HTR-8/SVneo (cell line): Measurements from ENCODE around the gene COL23A1.

Experiments used
- DNase-seq: peaks from one replicate; pipeline ENCODE4 v3.0.0; 2011; ENCODE audit warnings: low spot score, mixed read lengths; ENCODE audit not compliant: insufficient read length
- FAIRE-seq: peaks from 2 replicates; lab custom pipeline; 2011; peaks lifted over from hg19 to GRCh38; lab: Jason Lieb, UNC

The COL23A1 gene

DNA sequence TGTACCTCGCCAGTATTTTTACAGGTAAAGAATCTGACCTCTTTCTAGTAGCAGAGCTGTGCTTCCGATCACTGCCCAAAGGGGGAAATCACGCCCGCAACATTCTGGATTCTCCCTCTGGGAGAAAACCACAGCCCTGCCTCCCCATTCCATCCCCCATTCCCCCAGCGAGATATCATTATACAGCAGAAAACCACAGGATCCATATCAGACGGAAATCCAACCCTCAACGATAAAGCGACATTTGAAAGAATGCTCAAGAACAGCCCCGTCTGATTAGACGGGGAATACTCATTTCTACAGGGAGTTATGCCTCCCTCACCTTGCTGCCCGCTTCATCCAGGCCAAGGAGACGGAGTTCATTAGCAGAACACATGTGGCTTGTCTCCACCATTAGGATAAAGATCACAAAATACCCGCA, 172.8 kb downstream of the COL23A1 start:
- no peak for DNase-seq
- peak; percentile 23 for FAIRE-seq

GRCh38 chr5:178416919-178417318, 173.3 kb downstream of the COL23A1 start:
- FAIRE-seq (peak; percentile 75), DNase-seq (peak; percentile 38)

- DNase-seq, result no peak
- FAIRE-seq, result no peak
These were observed 173.8 kb downstream of the COL23A1 start for GRCh38 chr5:178416206-178416882.

DNA sequence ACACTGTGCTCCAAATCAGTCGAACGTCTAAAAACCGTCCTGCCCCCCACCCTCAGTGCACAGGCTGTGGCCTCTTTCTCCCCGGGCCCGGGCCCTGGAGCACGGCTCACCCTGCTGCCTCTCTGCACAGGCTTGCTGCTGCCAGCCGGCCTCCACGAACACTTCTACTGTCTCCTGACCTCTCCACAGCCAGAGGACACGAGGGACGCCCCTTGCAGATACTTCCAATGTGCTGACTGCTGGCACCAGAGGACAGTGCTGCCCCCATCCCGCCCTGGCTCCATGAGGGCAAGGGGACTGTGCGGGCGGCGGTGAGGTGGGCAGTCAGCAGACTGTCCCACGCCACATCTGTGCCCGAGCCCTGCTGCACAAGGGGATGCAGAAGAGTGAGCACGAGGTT, 174.8 kb downstream of the COL23A1 start:
- no peak for DNase-seq
- FAIRE-seq, result no peak

- DNase-seq, result no peak
- FAIRE-seq, result no peak
These were observed 176.2 kb downstream of the COL23A1 start for GRCh38 chr5:178413988-178414387.

DNA sequence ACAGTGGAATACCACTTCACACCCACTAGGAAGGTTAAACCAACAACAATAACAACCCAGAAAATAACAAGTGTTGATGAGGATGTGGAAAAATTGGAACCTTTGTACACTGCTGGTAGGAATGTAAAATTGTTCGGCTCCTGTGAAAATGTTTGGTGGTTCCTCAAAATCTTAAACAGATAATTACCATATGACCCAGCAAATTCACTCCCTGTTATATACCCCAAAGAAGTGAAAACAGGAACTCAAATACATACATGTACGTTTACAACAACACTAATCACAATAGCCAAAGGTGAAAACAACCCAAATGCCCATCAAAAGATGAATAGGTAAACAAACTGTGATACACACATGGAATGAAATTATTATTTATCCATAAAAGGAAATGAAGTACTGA, 179.1 kb downstream of the COL23A1 start:
- FAIRE-seq, result no peak
- DNase-seq, result no peak

DNA sequence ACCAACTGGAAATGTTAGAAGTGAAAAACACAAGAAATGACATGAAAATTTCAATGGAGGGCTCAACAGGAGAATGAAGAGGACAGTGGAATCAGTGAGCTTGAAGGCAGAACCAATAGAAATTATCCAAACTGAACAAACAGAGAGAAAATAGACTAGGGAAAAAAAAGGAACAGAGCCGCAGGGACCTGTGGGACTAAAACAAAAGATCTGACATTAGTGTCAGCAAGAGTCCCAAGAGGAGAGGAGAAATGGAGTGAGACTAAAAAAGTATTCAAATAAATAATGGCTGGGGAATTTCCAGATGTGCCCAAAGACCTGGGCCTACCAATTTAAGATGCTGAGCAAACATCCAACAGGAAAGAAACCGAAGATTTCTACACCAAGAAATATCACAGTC, 182.5 kb downstream of the COL23A1 start:
- no peak for FAIRE-seq
- no peak for DNase-seq

DNA sequence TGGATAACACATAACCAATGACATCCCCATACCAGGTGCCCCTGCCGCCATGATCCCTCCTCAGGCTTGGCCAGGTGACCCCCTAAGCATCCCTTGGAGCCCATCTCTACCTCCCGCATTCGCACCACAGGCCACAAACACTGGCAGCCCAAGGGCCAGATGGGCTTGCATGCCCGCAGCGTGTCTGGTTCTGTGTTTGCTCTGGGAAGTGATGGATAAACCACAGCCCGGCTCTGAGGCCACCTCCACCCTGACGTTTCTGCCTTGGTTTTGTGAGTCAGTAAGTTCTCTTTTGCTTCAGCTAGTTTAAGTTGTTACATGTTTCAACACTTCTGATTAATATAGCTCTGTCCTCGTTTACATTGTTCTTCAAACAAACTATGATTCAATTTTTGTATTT, 185.2 kb downstream of the COL23A1 start:
- DNase-seq, result no peak
- no peak for FAIRE-seq

DNA sequence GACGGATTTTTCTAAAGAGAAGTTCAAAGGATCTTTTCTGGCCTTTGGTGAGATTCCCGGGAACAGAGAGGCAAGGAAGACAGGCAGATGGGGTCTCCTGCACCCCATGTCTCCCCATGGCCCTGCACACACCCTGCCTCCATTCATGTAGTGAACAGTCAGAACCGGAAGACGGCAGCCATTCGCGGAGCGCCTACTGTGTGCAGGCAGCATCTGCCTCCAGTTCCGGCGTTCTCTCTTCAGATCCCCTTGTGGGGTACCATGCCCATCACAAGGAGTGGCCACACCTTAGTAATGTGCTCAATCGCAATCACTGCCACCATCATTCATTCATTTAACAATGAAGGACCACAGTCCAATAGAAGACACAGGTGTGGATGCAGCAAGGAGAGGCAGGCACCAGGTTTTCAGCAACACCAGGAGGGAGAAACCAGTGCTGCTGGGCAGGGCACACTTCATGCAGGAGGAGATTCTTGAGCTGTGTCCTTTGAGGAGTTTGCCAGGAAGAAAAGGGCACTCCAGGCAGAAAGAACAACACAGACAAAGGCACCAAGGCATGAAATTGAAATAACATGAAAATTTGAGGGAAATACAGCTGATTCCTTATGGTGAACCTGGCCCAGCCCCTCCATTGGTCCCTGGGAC, 186.1 kb downstream of the COL23A1 start:
- FAIRE-seq (no peak), DNase-seq (no peak)

- no peak for DNase-seq
- FAIRE-seq, result no peak
These were observed 186.8 kb downstream of the COL23A1 start for GRCh38 chr5:178403351-178403750.

DNA sequence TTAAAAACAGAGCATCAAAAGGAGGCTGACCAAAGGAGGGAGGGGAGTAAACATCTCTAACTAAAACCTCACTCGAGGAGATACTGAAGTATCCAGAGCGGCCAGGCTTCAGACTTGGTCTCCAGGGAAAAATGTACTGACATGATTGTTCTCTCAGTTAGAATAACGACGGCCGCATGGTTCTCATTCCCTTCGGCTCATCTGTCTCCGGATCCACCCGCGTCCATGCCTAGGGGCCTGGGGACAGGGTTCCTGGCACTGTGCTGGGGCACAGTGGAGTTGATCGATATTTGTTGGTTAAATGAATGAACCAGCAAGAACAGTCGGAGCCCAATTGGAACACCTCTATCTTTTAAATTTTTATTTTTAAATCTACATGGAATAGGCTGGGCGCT, 190.5 kb downstream of the COL23A1 start:
- DNase-seq, result no peak
- no peak for FAIRE-seq

GRCh38 chr5:178398901-178399700, 191.1 kb downstream of the COL23A1 start:
- DNase-seq (no peak), FAIRE-seq (no peak)

DNA sequence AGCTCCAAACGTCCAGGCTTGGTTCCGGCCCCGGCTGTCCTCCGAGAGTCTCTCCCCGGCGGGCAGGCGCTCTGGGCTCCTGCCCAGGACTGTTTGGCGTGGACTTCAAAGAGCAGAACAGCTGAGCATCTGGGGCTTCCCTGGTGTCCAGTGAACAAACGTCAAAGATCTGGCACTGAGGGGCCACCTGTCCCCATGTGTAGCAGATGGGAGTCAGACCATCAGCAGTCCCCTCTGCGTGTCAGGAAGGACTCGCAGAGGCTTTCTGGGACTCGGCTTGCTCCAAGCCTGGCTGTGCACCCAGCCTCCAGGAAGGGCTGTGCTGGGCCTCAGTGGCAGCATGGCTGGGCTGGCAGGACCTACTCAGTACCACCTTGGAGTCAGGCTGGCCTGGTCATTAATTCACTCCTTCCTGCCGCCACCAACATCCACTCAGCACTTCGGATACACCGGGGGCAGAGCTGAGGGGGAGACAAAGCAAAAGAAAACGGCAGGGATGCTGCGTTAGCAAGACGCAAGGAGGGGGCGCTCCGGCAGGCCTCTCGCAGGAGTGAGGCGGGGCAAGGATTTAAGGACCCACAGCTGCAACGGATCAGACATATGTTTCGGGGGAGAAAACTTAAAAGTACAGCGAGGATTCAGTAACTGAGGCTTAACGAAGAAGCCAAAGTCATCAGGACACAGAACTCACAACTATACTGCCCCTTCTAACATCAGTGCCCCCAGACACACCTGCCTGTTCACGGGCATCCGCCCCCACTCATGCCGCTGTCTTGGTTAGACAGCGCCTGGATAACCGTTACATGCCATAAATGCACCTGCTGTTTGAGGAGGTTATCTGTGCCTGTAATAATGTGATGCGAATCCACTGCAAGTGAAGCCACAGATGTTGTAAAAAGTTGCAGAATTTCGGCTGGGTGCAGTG, 193.1 kb downstream of the COL23A1 start:
- FAIRE-seq, result no peak
- no peak for DNase-seq

DNA sequence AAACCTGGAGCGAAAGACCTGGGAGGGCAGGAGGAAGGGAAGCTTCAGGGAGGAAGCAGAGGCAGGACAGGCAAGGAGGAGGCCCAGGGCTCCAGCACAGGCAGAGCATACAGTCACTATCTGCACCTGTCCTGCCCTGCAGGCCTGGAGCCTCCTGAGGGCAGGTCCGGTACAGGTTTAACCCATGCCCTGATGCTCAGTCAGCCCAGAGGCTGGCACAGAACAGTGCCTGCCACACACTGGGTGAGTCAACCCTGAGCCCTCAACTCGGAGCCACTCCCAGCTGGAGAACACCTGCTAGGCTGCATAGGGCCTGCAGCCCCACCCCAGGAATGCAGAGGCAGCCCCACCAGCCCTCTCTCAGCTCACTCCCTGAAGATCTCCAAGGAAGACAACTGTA, 196.1 kb downstream of the COL23A1 start:
- no peak for FAIRE-seq
- DNase-seq, result no peak

DNA sequence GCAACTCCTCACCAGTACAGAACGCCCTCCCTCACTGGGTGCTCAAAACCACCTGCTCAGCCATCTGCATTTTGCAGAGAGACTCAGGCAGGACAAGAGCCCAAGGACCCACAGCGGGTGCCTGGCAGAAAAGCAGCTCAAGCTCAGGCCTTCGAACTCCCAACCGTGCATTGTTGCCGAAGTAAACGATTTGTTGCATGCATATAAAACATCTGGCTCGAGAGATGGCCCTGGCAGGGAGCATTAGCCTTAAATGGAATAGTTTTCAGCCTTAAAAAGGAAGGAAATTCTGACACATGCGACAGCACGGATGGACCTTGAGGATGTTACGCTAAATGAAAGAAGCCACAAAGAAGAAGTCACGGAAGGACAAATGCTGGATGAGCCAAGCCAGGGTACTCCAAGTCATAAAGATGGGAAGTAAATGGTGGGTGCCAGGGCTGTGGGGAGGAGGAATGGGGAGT, 197.2 kb downstream of the COL23A1 start:
- FAIRE-seq (no peak), DNase-seq (no peak)

DNA sequence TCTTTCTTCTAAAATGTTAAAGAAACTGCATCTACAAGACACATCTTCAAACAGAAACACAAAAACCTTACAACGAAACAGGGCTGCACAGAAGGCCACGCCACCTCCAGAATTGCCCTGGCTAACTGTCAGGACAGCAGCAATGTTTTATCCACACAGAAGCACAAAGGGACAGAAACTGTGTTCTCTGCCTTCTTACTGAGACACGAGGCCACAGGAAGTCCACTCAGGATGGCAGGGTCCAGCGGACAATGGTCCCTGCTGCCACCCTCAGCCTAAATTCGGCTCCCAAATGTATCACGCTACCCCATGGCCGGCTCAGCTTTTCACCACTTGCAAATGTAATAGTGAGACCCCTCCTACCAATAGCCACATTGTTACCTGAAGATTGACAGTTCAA, 197.8 kb downstream of the COL23A1 start:
- FAIRE-seq (no peak), DNase-seq (no peak)

DNA sequence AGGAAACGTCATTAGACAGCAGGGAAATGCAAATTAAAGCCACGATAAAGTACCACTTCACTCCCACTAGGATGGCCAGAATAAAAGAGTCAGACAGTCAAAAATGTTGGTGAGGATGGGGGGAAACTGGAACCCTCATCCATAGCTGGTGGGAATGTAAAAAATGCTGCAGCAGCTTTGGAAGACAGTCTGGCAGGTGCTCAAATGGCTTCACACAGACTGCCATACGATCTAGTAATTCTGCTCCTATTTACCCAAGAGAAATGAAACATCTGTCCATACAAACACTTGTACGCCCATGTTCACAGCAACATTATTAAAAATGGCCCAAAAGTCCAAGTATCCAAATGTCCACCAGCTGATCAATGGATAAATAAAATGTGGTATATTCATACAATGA, 198.7 kb downstream of the COL23A1 start:
- FAIRE-seq (no peak), DNase-seq (no peak)

DNA sequence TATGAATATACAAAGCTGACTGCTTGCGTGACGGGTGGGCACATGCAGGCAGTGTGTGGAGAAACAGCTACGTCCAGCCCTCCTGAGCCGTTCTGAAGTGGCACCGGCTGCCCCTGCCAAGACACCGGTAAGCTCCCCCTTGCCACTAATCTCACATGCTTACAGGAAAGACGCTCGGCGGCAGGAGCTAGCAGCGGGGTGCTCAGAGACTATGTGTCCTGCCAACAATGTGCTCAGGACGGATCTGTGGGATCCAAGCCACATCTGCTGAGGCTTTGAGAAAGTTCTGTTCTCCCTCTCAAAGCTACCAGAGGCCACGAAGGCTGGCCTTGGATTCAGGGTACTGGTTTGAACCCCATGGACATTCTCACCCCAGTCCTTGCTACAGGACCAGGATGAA, 200.4 kb downstream of the COL23A1 start:
- DNase-seq (no peak), FAIRE-seq (no peak)

DNA sequence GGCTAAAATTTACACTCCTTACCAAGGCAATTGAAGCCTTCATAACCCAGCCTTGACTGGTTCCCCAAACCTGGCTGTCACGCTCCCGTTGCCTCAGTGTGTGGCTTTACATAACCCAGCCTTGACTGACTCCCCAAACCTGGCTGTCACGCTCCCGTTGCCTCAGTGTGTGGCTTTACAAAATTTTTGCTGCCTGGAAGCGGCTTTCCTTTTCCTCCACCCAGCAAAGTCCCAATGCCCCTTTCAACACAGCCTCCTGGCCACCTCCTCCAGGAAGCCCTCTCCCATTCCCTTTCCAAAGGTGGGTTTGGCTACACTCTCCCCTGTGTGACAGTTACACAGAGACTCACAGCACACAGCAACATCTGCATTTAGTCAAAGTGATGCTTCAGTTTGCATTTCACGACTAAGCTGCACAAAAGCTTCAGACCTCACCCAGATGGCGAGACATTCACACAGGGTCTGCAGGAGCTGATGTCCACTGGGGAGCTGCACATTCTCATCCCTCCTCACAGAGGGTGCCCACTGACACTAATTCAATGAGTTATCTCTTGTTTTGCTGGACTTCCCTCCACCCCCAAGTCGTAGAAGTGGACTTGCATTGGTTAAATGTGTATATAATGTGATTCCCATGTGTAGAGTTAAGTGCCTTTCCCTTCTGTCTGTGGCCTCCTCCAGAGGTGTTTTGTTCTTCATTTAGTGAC, 201.0 kb downstream of the COL23A1 start:
- no peak for FAIRE-seq
- DNase-seq, result no peak
